ENCODE results near the gene CADM2.

GRCh38 chr3:85574006-85574705 is 615.4 kb downstream of the CADM2 start:
- TF ChIP-seq TAF1 (IDR thresholded peaks at IDR 0.05; ENCODE audit: borderline replicate concordance, low read depth, low read length) (no peak), POLR2AphosphoS5 (IDR thresholded peaks at IDR 0.05; ENCODE audit: low read depth, low read length) (no peak)

Measured in GM12892 (cell line).